IPS-18c (cell line): Measurements from ENCODE around the gene PGC.
A peak's percentile ranks its signal among the peaks of the same experiment; 100 is the strongest.

Source experiments
- H3K4me3 ChIP-seq: 2 replicates; pipeline ENCODE4 v1.7.0; 2013; ENCODE audit warnings: low read depth, mild to moderate bottlenecking, low read length, moderate library complexity; ENCODE audit not compliant: insufficient read depth
- H3K9me3 ChIP-seq: one replicate; pipeline ENCODE4 v1.6.1; 2013; ENCODE audit warnings: mild to moderate bottlenecking, low read length, moderate library complexity; ENCODE audit not compliant: control insufficient read depth, insufficient read depth

PGC gene

GRCh38 chr6:41747256-41748101, at the start of gene PGC:
Gene PGC (minus strand): TSS chr6:41747397. CDS start chr6:41747334, 63 bp downstream.
- no peaks in the 10 kb centered on the region for H3K9me3 ChIP-seq
- H3K4me3 ChIP-seq: no peak within 1 kb of the TSS

DNA sequence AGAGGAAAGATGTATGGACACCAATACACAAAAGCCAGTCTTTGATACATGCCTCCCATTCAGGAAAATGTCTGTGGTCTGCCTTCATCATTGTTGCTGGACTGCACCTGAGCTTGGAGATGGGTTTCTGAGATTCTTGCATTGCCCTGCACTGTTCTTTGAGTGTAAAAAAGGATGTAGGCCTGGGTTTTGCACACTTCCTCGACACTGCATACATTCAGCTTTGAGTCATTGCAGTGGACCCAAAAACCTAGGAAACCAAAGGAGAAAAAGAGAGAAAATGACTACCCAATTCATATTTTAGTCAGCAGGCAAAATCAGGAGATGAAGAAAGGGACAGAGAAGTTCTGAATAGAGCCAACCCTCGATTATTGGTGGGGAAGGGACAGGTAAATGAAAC, 49.3 kb upstream of the PGC start:
- Histone ChIP-seq H3K4me3 (no peak overlapping the region), H3K9me3 (no peaks in the 10 kb centered on the region)

DNA sequence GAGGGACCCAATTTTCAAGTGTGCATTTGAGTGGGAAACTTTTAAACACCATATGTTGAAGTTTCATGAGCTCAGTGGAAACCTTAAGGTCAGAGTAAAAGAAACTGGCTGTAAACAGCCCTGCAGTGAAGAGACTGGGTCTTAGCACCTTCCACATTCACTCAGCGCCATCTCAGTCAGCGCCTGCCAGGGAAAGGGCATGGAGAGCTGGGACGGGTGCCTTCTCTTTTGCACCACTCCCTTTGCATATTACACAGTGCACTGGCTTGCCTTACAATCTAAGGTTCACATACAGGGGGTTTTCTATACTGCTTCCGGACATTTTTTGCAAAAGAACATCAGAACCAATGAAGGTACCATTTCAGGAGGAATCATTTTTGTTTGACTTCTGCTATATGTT, 44.8 kb upstream of the PGC start:
- Histone ChIP-seq H3K4me3 (no peak overlapping the region), H3K9me3 (no peaks in the 10 kb centered on the region)

DNA sequence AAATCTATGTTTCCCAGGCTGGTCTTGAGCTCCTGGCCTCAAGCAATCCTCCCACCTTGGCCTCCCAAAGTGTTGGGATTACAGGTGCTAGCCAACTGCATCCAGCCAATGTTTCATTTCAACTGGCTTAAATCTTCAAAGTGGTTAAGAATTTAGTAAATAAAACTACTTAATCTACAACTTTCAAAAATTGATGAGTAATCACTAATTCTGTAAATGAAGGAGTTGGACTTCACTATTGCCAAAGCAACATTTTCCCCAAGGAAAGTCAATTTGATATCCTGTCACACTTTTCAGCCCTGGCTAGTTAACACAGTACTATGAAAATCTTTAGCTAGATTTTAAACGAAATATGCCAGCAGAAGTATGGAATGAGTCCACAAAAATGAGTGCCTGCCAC, 44.1 kb upstream of the PGC start:
- H3K4me3 ChIP-seq: no peak overlapping the region
- H3K9me3 ChIP-seq: no peaks in the 10 kb centered on the region

GRCh38 chr6:41790045-41790444, 42.8 kb upstream of the PGC start:
- Histone ChIP-seq H3K4me3 (no peak overlapping the region), H3K9me3 (no peaks in the 10 kb centered on the region)

DNA sequence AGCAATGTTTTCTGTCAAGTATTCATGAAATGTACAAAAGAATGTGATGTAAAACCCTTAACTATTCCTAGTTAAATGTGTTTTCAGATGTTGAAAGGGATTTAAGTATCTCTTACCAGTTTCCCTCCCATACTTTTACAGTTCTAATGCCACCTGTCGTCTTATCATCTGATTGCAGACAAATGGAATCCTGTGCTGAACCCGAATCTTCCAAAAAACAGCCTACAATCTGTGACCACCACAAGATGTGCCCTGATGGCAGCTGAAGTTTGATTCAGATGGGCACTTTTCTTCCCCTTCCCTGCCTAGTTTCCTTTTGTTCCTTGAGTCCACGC, 42.2 kb upstream of the PGC start:
- Histone ChIP-seq H3K4me3 (no peak overlapping the region), H3K9me3 (no peaks in the 10 kb centered on the region)

DNA sequence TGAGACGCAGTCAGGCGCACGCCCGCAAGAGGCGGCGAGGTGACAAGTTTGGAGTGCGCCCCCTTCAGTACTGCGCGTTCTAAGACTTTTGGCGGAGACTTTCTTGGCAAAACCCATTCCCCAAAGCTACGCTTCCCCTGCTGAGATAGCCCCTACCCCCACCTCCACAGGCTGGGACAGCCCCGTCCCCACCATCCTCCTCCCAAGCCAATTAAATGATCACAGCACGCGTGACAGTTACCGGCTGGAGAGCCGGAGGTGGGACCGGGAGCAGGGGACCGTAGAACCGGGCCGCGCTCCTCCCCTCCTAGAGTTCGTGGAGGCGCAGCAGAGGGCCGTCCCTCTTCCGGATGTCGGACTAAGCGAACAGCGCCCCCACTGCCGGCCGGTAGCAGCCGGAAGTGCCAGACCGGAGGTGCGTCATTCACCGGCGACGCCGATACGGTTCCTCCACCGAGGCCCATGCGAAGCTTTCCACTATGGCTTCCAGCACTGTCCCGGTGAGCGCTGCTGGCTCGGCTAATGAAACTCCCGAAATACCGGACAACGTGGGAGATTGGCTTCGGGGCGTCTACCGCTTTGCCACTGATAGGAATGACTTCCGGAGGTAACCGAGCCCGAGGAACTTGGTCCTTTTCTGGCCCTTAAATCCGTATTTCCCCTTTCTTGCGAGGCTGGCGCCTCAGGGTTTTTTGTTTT, 40.2 kb upstream of the PGC start, which contains the start of gene TOMM6:
Gene TOMM6 (plus strand): TSS at position 476 of the 699 bp plus-strand sequence. CDS start 4 bp downstream, at position 480.
- H3K4me3 ChIP-seq: peak within 1 kb of the TSS; percentile 100
- H3K9me3 ChIP-seq: no peaks in the 10 kb centered on the region

- Histone ChIP-seq H3K4me3 (peak overlapping the region; percentile 100), H3K9me3 (no peaks in the 10 kb centered on the region)
These were observed 39.4 kb upstream of the PGC start for GRCh38 chr6:41786451-41787218.

DNA sequence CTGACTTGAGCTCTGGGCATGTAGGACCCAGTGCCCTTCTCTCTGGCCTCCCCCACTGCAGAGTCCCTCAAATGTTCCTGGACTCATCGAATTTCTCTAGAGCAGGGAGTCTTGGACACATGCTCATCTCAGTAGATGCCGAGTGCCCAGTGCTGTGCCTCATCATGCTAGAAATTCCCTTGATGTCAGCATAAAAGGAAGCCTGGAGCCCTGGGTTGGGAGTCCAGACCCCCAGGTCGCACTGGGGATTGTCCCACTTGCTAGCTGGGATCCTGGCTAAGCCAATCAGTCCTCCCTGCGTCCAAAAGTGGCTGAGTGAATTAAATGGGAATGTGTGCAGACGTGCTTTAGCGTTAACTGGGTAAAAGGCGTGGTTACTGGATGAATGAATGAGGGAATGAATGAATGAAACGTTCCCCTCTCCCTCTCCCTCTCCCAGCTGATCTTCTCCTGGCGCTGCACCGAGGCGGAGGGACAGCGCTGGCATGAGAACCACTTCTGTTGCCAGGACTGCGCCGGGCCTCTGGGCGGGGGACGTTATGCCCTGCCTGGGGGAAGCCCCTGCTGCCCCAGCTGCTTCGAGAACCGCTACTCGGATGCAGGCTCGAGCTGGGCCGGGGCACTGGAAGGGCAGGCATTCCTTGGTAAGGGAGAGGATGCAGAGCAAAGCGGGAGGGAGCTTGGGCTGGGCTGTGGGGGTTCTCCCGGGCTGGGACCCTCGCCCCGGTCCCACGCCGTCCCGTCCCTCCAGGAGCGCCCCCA, 38.7 kb upstream of the PGC start:
- no peaks in the 10 kb centered on the region for H3K9me3 ChIP-seq
- peak overlapping the region; percentile 100; the same call in 1 of the 2 replicates for H3K4me3 ChIP-seq

DNA sequence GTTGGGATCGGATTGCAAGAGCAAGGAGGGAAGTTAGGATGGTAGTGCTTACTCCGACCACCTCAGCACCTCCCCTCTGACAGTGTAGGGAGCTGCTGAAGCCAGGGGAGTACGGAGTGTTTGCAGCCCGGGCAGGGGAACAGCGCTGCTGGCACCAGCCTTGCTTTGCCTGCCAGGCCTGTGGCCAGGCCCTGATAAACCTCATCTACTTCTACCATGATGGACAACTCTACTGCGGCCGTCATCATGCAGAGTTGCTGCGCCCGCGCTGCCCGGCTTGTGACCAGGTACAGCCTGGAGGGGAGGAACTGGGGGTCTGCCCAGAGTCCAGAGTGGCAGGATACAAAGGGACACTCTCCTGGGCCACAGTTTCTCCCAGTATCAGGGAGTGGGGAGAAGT, 38.1 kb upstream of the PGC start:
- Histone ChIP-seq H3K4me3 (no peak overlapping the region), H3K9me3 (no peaks in the 10 kb centered on the region)

DNA sequence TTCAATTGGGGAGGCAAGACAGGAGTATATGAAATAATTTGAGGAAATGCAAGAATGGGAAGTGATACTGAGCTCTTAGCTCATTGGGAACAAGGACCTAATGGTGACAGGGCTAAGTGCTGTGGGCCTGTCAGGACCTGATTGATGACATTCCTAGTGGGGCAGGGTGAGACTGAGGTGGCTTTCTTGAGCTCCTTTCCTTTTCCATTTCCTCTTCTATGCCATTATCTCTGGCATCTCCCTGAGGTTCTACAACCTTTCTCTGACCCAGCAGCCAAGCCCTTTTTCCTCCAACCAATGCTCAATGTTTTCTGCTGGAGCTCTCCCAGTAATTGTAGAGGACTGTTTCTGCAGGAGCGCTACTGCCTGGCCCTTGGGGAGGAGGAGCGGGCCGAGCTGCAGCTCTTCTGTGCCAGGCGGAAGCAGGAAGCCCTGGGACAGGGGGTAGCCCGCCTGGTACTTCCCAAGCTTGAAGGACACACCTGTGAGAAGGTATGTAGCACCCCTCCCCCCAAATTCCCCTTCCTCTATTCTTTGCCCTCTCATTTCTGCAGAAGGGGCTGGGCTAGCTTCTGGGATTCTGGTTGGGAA, 37.5 kb upstream of the PGC start:
- Histone ChIP-seq H3K9me3 (no peaks in the 10 kb centered on the region), H3K4me3 (no peak overlapping the region)

DNA sequence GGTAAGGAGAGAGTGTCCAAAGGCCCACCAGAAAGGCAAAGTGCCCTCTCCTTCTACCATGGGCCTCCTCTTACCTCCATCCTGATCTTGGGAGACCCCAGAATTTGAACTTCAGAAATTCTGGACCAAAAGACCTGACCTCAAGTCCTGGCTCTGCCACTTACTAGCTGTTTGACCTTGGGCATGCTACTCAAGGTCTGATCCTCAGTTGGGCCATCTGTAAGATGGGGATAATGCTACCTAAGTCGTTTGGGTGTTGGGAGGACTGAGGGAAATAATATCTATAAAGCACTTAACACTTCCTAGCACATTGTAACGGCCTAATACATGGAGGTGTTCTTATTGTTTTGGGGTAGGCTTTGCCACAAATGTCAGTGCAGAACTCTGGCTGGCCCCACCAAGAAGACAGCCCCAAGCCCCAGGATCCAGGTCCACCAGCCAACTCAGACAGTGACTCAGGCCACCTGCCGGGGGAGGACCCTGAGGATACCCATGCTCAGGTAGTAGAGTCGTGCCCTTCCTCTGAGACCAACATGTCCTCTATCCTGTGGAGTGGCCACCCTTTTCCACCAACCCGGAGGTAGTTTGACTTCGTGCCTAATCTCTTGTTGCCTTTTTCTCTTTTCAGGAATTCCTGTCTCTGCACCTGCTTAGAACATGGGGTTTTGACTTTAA, 36.0 kb upstream of the PGC start:
- Histone ChIP-seq H3K9me3 (no peaks in the 10 kb centered on the region), H3K4me3 (no peak overlapping the region)

DNA sequence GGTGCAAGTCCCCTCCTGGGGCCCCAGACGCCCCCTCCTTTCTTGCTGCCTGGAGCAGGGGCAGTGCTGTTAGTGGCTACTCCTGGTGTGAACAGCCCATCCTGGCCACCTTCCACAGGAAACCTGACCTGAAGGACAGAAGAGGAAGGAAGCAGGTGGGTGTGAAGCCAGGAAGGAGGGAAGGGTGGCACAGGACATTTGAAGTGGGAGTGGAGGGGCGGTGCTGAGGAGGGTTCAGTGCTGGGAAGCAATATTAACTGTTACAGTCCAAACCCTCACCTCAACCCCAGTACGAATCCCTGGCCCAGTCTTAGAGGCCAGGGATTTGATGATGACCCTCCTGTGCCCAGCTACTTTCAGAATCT, 34.2 kb upstream of the PGC start:
- H3K9me3 ChIP-seq: no peaks in the 10 kb centered on the region
- H3K4me3 ChIP-seq: peak overlapping the region; percentile 59; the same call in 1 of the 2 replicates

- H3K4me3 ChIP-seq: peak within 1 kb of the TSS; percentile 74
These were observed 33.6 kb upstream of the PGC start, which contains the start of gene PRICKLE4 for GRCh38 chr6:41780551-41781365. Gene PRICKLE4 (plus strand): TSS chr6:41780782. CDS start chr6:41783474, 2,692 bp downstream.

DNA sequence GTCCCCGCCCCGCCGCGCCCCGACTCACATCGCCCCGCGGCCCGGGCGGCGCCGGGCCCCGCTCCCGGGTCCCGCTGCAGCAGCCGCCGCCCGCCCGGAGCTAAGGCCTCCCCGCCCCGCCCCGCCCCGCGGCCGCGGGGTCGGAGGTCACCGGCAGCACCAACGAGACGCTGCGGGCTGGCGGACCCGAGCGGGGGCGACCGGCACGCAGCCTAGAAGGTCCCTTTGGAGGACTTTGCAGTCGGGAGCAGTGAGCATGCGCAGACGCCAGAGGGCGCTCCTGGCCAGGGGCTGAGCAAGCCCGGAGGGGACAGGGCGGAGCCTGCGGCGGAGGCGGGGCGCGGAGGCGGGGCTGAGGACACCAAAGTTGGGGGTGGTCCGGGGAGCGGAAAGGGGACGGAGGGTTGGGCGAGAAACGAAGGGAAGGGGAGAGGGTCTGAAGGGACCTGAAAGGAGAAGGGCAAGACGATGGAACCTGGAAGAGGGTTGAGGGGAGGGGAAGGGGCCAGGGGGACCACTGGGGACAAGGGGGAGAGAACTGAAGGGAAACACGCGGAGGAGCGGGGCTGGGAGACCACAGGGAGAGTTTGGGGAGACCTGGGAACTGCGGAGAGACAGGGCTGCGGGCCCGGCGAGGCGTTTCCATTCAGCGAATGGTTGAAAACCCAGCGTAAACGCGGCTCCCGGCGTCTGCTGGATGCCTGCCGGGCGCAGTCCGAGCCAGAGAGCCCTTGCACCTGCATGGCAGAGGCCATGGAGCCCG, 32.8 kb upstream of the PGC start, which contains the start of gene FRS3:
Gene FRS3 (minus strand): TSS at position 113 of the 763 bp plus-strand sequence. CDS start 2,913 bp downstream, outside the sequence.
- peak within 1 kb of the TSS; percentile 74 for H3K4me3 ChIP-seq
- H3K9me3 ChIP-seq: no peaks in the 10 kb centered on the region

More at GRCh38 chr6:41780551-41781365, 33.6 kb upstream of the PGC start, which contains the start of gene PRICKLE4:
- H3K9me3 ChIP-seq: no peaks in the 10 kb centered on the region
